ENCODE measurements around the gene GIPC2.
A peak's percentile ranks its signal among the peaks of the same experiment; 100 is the strongest.
"Not testable (repeated sequence)": the region's sequence is repeated elsewhere in the genome, so short reads cannot be mapped to it uniquely, and the experiment has no call there.

The GIPC2 gene

DNA sequence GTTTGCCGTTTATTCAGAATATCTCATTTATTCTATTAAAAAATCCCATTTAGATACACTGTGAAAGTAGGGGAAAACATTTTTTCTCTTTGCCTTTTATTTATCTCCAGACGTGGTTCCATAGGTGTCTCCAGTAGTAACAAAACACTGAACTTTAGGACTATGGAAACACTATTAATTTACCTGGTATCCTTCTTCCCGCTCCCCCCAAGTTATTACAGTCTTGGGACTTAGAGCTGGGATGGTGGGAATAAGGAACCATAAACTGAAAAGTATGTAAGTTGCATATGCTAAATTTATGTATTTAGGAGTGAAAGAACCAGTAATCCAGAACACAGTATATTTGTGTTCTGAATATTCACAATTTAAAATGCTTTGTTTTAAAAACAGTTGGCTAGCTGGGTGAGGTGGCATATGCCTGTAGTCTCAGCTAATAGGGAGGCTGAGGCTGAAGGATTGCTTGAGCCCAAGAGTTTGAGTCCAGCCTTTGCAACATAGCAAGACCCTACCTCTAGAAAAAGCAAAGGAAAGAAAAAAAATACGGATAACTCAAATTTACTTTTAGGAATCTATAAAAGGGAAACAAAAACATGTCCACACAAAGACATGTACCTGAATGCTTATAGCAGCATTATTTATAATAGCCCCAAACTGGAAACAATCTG lies 38.0 kb upstream of the GIPC2 start:
- peaks cover 8% of the 10 kb centered on the region for H3K36me3 ChIP-seq (ENCODE audit: insufficient read depth, low read length)
- no peak overlapping the region for H2AFZ ChIP-seq (ENCODE audit: low read length, unreplicated experiment)
- peaks cover 30% of the 10 kb centered on the region for H3K4me1 ChIP-seq (ENCODE audit: control insufficient read depth, insufficient read depth, low read length, unreplicated experiment)
- H3K4me3 ChIP-seq (ENCODE audit: low read depth, low read length) = peak overlapping the region; percentile 96
- H3K27me3 ChIP-seq (ENCODE audit: insufficient read depth, low read length) = no peaks in the 10 kb centered on the region
- H3K27ac ChIP-seq (ENCODE audit: low read depth, low read length) = peak overlapping the region; percentile 43
- peaks cover 75% of the 10 kb centered on the region for H3K79me2 ChIP-seq (ENCODE audit: control insufficient read depth, insufficient read depth, low read length, unreplicated experiment)

- Histone ChIP-seq H2AFZ (ENCODE audit: low read length, unreplicated experiment) (no peak overlapping the region), H3K36me3 (ENCODE audit: insufficient read depth, low read length) (peaks cover 17% of the 10 kb centered on the region), H3K79me2 (ENCODE audit: control insufficient read depth, insufficient read depth, low read length, unreplicated experiment) (peaks cover 83% of the 10 kb centered on the region), H3K4me3 (ENCODE audit: low read depth, low read length) (peak overlapping the region; percentile 96), H3K27me3 (ENCODE audit: insufficient read depth, low read length) (no peaks in the 10 kb centered on the region), H3K4me1 (ENCODE audit: control insufficient read depth, insufficient read depth, low read length, unreplicated experiment) (peaks cover 25% of the 10 kb centered on the region), H3K27ac (ENCODE audit: low read depth, low read length) (0 out of 2 replicates have a peak overlapping the region, but pooled peaks have one; percentile 26)
These were observed 36.5 kb upstream of the GIPC2 start for GRCh38 chr1:78009276-78009675.

- Histone ChIP-seq H3K27me3 (ENCODE audit: insufficient read depth, low read length) (no peaks in the 10 kb centered on the region), H3K79me2 (ENCODE audit: control insufficient read depth, insufficient read depth, low read length, unreplicated experiment) (peaks cover 83% of the 10 kb centered on the region), H3K4me3 (ENCODE audit: low read depth, low read length) (peak overlapping the region; percentile 96), H3K27ac (ENCODE audit: low read depth, low read length) (peak overlapping the region; percentile 19), H3K36me3 (ENCODE audit: insufficient read depth, low read length) (peaks cover 20% of the 10 kb centered on the region), H2AFZ (ENCODE audit: low read length, unreplicated experiment) (no peak overlapping the region), H3K4me1 (ENCODE audit: control insufficient read depth, insufficient read depth, low read length, unreplicated experiment) (peaks cover 25% of the 10 kb centered on the region)
These were observed 35.9 kb upstream of the GIPC2 start for GRCh38 chr1:78009836-78010235.

- H3K79me2 ChIP-seq (ENCODE audit: control insufficient read depth, insufficient read depth, low read length, unreplicated experiment) = peaks cover 79% of the 10 kb centered on the region
- H3K4me3 ChIP-seq (ENCODE audit: low read depth, low read length) = peak overlapping the region; percentile 96
- no peak overlapping the region for H2AFZ ChIP-seq (ENCODE audit: low read length, unreplicated experiment)
- peaks cover 28% of the 10 kb centered on the region for H3K36me3 ChIP-seq (ENCODE audit: insufficient read depth, low read length)
- H3K27ac ChIP-seq (ENCODE audit: low read depth, low read length) = no peak overlapping the region
- no peaks in the 10 kb centered on the region for H3K27me3 ChIP-seq (ENCODE audit: insufficient read depth, low read length)
- peaks cover 25% of the 10 kb centered on the region for H3K4me1 ChIP-seq (ENCODE audit: control insufficient read depth, insufficient read depth, low read length, unreplicated experiment)
These were observed 34.7 kb upstream of the GIPC2 start for GRCh38 chr1:78011050-78011449.

- Histone ChIP-seq H3K4me3 (ENCODE audit: low read depth, low read length) (no peak overlapping the region), H2AFZ (ENCODE audit: low read length, unreplicated experiment) (no peak overlapping the region), H3K4me1 (ENCODE audit: control insufficient read depth, insufficient read depth, low read length, unreplicated experiment) (peaks cover 14% of the 10 kb centered on the region), H3K79me2 (ENCODE audit: control insufficient read depth, insufficient read depth, low read length, unreplicated experiment) (peaks cover 39% of the 10 kb centered on the region), H3K27me3 (ENCODE audit: insufficient read depth, low read length) (no peaks in the 10 kb centered on the region), H3K27ac (ENCODE audit: low read depth, low read length) (no peak overlapping the region), H3K36me3 (ENCODE audit: insufficient read depth, low read length) (peaks cover 44% of the 10 kb centered on the region)
These were observed 30.6 kb upstream of the GIPC2 start for GRCh38 chr1:78015148-78015547.

GRCh38 chr1:78019024-78019423 lies 26.7 kb upstream of the GIPC2 start:
- no peaks in the 10 kb centered on the region for H3K27me3 ChIP-seq (ENCODE audit: insufficient read depth, low read length)
- H3K36me3 ChIP-seq (ENCODE audit: insufficient read depth, low read length) = peaks cover 34% of the 10 kb centered on the region
- peak overlapping the region; percentile 35 for H3K27ac ChIP-seq (ENCODE audit: low read depth, low read length)
- H3K4me1 ChIP-seq (ENCODE audit: control insufficient read depth, insufficient read depth, low read length, unreplicated experiment) = no peaks in the 10 kb centered on the region
- no peak overlapping the region for H2AFZ ChIP-seq (ENCODE audit: low read length, unreplicated experiment)
- H3K79me2 ChIP-seq (ENCODE audit: control insufficient read depth, insufficient read depth, low read length, unreplicated experiment) = peaks cover 9% of the 10 kb centered on the region
- no peak overlapping the region for H3K4me3 ChIP-seq (ENCODE audit: low read depth, low read length)

- peaks cover 22% of the 10 kb centered on the region for H3K36me3 ChIP-seq (ENCODE audit: insufficient read depth, low read length)
- not testable (repeated sequence) for H2AFZ ChIP-seq (ENCODE audit: low read length, unreplicated experiment); H3K4me1 ChIP-seq (ENCODE audit: control insufficient read depth, insufficient read depth, low read length, unreplicated experiment); H3K4me3 ChIP-seq (ENCODE audit: low read depth, low read length); H3K27ac ChIP-seq (ENCODE audit: low read depth, low read length); H3K79me2 ChIP-seq (ENCODE audit: control insufficient read depth, insufficient read depth, low read length, unreplicated experiment); H3K27me3 ChIP-seq (ENCODE audit: insufficient read depth, low read length)
These were observed 24.6 kb upstream of the GIPC2 start for GRCh38 chr1:78021134-78021533.

- H3K36me3 ChIP-seq (ENCODE audit: insufficient read depth, low read length) = no peaks in the 10 kb centered on the region
- no peak overlapping the region for H3K27ac ChIP-seq (ENCODE audit: low read depth, low read length)
- no peaks in the 10 kb centered on the region for H3K79me2 ChIP-seq (ENCODE audit: control insufficient read depth, insufficient read depth, low read length, unreplicated experiment)
- H3K4me3 ChIP-seq (ENCODE audit: low read depth, low read length) = no peak overlapping the region
- H3K4me1 ChIP-seq (ENCODE audit: control insufficient read depth, insufficient read depth, low read length, unreplicated experiment) = peaks cover 7% of the 10 kb centered on the region
- no peak overlapping the region for H2AFZ ChIP-seq (ENCODE audit: low read length, unreplicated experiment)
- H3K27me3 ChIP-seq (ENCODE audit: insufficient read depth, low read length) = no peaks in the 10 kb centered on the region
These were observed 16.0 kb upstream of the GIPC2 start for GRCh38 chr1:78029793-78030192.

DNA sequence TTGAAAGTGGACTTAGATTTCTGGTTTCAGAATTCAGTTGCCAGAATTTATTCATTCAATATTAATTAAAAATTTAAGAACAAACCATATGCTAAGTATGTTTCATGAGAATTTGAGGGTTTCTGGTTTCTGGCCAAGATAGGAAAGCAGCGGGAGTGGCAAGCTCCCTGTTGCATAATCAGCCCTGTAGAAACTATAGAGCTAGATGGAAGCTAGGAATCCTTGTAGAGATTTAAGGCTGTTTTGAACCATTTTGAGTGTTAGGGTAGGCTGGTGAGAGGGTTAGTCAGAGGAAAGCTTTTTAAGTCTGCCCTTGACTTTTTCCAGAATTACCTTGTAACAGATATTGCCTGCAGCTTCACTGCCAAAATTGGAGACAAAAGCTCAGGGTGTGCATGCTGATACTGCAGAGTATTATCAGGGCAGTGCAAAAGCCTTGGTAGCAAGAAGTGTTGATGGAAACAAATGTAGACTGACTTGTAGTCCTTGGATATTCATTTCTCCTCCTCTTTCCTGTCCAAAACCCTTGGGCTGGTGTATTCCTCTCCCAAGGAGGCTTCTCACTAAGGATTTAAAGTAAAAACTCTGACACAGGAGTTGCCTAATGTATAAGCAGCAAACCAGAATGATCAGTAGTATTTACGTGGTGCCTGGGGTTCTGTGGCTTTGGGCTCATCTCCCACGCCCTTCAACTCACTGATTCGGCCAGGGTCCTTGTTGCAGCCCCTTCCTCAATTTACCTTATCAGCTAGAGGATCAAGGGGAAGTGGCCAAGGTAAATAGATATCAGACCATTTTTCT lies 12.6 kb upstream of the GIPC2 start:
- Histone ChIP-seq H3K4me3 (ENCODE audit: low read depth, low read length) (no peak overlapping the region), H2AFZ (ENCODE audit: low read length, unreplicated experiment) (no peak overlapping the region)

GRCh38 chr1:78033797-78034172 lies 12.0 kb upstream of the GIPC2 start:
- no peak overlapping the region for H3K27ac ChIP-seq (ENCODE audit: low read depth, low read length)
- no peaks in the 10 kb centered on the region for H3K79me2 ChIP-seq (ENCODE audit: control insufficient read depth, insufficient read depth, low read length, unreplicated experiment)
- H3K4me3 ChIP-seq (ENCODE audit: low read depth, low read length) = no peak overlapping the region
- no peaks in the 10 kb centered on the region for H3K27me3 ChIP-seq (ENCODE audit: insufficient read depth, low read length)
- peaks cover 17% of the 10 kb centered on the region for H3K4me1 ChIP-seq (ENCODE audit: control insufficient read depth, insufficient read depth, low read length, unreplicated experiment)
- H2AFZ ChIP-seq (ENCODE audit: low read length, unreplicated experiment) = no peak overlapping the region
- no peaks in the 10 kb centered on the region for H3K36me3 ChIP-seq (ENCODE audit: insufficient read depth, low read length)

More for the DNA sequence above, 12.6 kb upstream of the GIPC2 start:
- H3K4me1 ChIP-seq (ENCODE audit: control insufficient read depth, insufficient read depth, low read length, unreplicated experiment) = peaks cover 11% of the 10 kb centered on the region
- no peaks in the 10 kb centered on the region for H3K36me3 ChIP-seq (ENCODE audit: insufficient read depth, low read length)
- H3K79me2 ChIP-seq (ENCODE audit: control insufficient read depth, insufficient read depth, low read length, unreplicated experiment) = no peaks in the 10 kb centered on the region
- H3K27me3 ChIP-seq (ENCODE audit: insufficient read depth, low read length) = no peaks in the 10 kb centered on the region
- no peak overlapping the region for H3K27ac ChIP-seq (ENCODE audit: low read depth, low read length)

DNA sequence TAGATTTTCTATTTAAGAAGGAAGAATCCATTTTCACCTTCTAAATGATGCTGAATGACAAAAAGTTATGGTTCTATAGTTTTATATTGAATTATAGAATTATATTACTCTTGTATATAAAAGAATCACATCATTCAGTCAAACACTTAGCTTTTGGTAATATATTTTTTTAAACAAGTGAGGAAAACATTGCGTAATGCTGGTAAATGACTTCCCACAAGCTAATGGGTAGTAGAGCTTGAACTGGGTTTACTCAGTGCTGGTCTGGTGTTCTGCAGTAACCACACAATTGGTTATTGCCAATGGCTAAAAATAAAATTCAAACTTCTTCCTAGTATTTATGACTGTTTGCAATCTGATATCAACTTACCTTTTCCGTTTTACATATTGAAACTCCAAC lies 10.6 kb upstream of the GIPC2 start:
- Histone ChIP-seq H3K27me3 (ENCODE audit: insufficient read depth, low read length) (no peaks in the 10 kb centered on the region), H3K36me3 (ENCODE audit: insufficient read depth, low read length) (no peaks in the 10 kb centered on the region), H3K27ac (ENCODE audit: low read depth, low read length) (no peak overlapping the region), H3K79me2 (ENCODE audit: control insufficient read depth, insufficient read depth, low read length, unreplicated experiment) (no peaks in the 10 kb centered on the region), H3K4me3 (ENCODE audit: low read depth, low read length) (no peak overlapping the region), H3K4me1 (ENCODE audit: control insufficient read depth, insufficient read depth, low read length, unreplicated experiment) (peaks cover 22% of the 10 kb centered on the region), H2AFZ (ENCODE audit: low read length, unreplicated experiment) (no peak overlapping the region)

Measured in ACC112 (cell line).